GM23338 (cell line): ENCODE data around the gene CRADD. TPM values are rescaled to one million over a fixed set of nuclear protein-coding genes. Genes with fewer than 3 reads are reported as not detected.

Experiments used
- ATAC-seq: fragments of 200-7000 bp; cut with Tn5 transposase; 3 replicates; pipeline ENCODE4 v1.9.1; 2020
- DNase-seq: peaks from one replicate; pipeline ENCODE4 v3.0.0-alpha.2; 2015; ENCODE audit warnings: low spot score
- H2AFZ ChIP-seq: fragments of 200-600 bp; sonication (generic); 2 replicates; pipeline ENCODE4 v1.8.0; 2016; ENCODE audit warnings: antibody characterized with exemption, mild to moderate bottlenecking, moderate library complexity
- H3F3A ChIP-seq: fragments of 200-600 bp; sonication (generic); replicated peaks from 2 replicates; pipeline ENCODE4 v1.8.0; 2017; ENCODE audit warnings: antibody characterized with exemption, mixed run types, low read depth
- H3K27ac ChIP-seq: fragments of 200-600 bp; sonication (generic); 2 replicates; pipeline ENCODE4 v1.6.1; 2016; ENCODE audit warnings: low read depth
- H3K27me3 ChIP-seq: fragments of 200-600 bp; sonication (generic); 2 replicates; pipeline ENCODE4 v1.8.0; 2016; ENCODE audit warnings: mild to moderate bottlenecking, mixed run types, moderate library complexity; ENCODE audit not compliant: insufficient read depth
- H3K36me3 ChIP-seq: fragments of 200-600 bp; sonication (generic); 2 replicates; pipeline ENCODE4 v1.8.0; 2016; ENCODE audit warnings: mild to moderate bottlenecking; ENCODE audit not compliant: insufficient read depth
- H3K4me1 ChIP-seq: fragments of 200-600 bp; sonication (generic); 2 replicates; pipeline ENCODE4 v1.8.0; 2016; ENCODE audit warnings: mild to moderate bottlenecking, moderate library complexity; ENCODE audit not compliant: insufficient read depth
- H3K4me2 ChIP-seq: fragments of 200-600 bp; sonication (generic); 2 replicates; pipeline ENCODE4 v1.7.1; 2017; ENCODE audit warnings: mixed run types
- H3K4me3 ChIP-seq: fragments of 200-600 bp; sonication (generic); 2 replicates; pipeline ENCODE4 v1.6.1; 2016; ENCODE audit warnings: mixed run types
- H3K79me2 ChIP-seq: fragments of 200-600 bp; sonication (generic); replicated peaks from 2 replicates; pipeline ENCODE4 v1.8.0; 2017; ENCODE audit warnings: mild to moderate bottlenecking; ENCODE audit not compliant: insufficient read depth
- H3K9me2 ChIP-seq: fragments of 200-600 bp; sonication (generic); 2 replicates; pipeline ENCODE4 v1.8.0; 2017; ENCODE audit not compliant: insufficient read depth
- H4K20me1 ChIP-seq: fragments of 200-600 bp; sonication (generic); replicated peaks from 2 replicates; pipeline ENCODE4 v1.8.0; 2017; ENCODE audit warnings: mild to moderate bottlenecking; ENCODE audit not compliant: insufficient read depth
- H3K27ac Mint-ChIP-seq: 2 replicates; pipeline ENCODE4 v1.8.0; 2020; ENCODE audit warnings: inconsistent platforms, mild to moderate bottlenecking, moderate library complexity, mixed read lengths
- H3K27me3 Mint-ChIP-seq: 3 replicates; pipeline ENCODE4 v1.8.0; 2022; ENCODE audit warnings: low read depth, mild to moderate bottlenecking, moderate library complexity, mixed read lengths, inconsistent platforms; ENCODE audit not compliant: insufficient read depth, poor library complexity
- H3K36me3 Mint-ChIP-seq: 3 replicates; pipeline ENCODE4 v1.8.0; 2021; ENCODE audit warnings: low read depth, mild to moderate bottlenecking, inconsistent platforms, moderate library complexity, mixed read lengths
- H3K4me1 Mint-ChIP-seq: 3 replicates; pipeline ENCODE4 v1.8.0; 2020; ENCODE audit warnings: mild to moderate bottlenecking, inconsistent platforms, mixed read lengths
- H3K4me3 Mint-ChIP-seq: 3 replicates; pipeline ENCODE4 v1.8.0; 2021; ENCODE audit warnings: moderate library complexity, mild to moderate bottlenecking, inconsistent platforms, mixed read lengths
- H3K9me3 Mint-ChIP-seq: 3 replicates; pipeline ENCODE4 v1.8.0; 2020; ENCODE audit warnings: moderate library complexity, mild to moderate bottlenecking, inconsistent platforms, mixed read lengths
- CREB1 ChIP-seq: fragments of 250-450 bp; sonication (Bioruptor Pico); IDR thresholded peaks from 2 replicates; pipeline ENCODE4 v1.5.0; 2020; ENCODE audit warnings: low read depth, mild to moderate bottlenecking, moderate library complexity
- CTCF ChIP-seq, 2 experiments: fragments of 200-600 bp in 1 of 2; sonication (generic) in 1 of 2; conservative IDR thresholded peaks; 2 replicates each; pipeline versions ENCODE4 v1.5.1 to v1.6.1; 2016 to 2017; ENCODE audit warnings: antibody characterized with exemption in 2 of 2, low read depth in 2 of 2, mild to moderate bottlenecking in 2 of 2, moderate library complexity in 1 of 2
- ETS1 ChIP-seq: IDR thresholded peaks from 2 replicates; pipeline ENCODE4 v1.6.1; 2016; ENCODE audit warnings: antibody characterized with exemption
- EZH2 ChIP-seq: fragments of 200-600 bp; sonication (generic); IDR thresholded peaks from one replicate; pipeline ENCODE4 v1.8.0; 2017; ENCODE audit warnings: antibody characterized with exemption, mild to moderate bottlenecking, low read depth; ENCODE audit not compliant: unreplicated experiment
- JUNB ChIP-seq: IDR thresholded peaks from one replicate; pipeline ENCODE4 v1.6.1; 2016; ENCODE audit warnings: antibody characterized with exemption; ENCODE audit not compliant: unreplicated experiment
- NANOG ChIP-seq: IDR thresholded peaks from 2 replicates; pipeline ENCODE4 v1.6.1; 2016; ENCODE audit warnings: antibody characterized with exemption, borderline replicate concordance
- REST ChIP-seq: IDR thresholded peaks from one replicate; pipeline ENCODE4 v1.6.1; 2018; ENCODE audit warnings: antibody characterized with exemption; ENCODE audit not compliant: unreplicated experiment
- STAT1 ChIP-seq: IDR thresholded peaks from one replicate; pipeline ENCODE4 v1.6.1; 2016; ENCODE audit warnings: antibody characterized with exemption; ENCODE audit not compliant: unreplicated experiment
- ZNF114 ChIP-seq: fragments of 250-450 bp; sonication (Bioruptor Pico); IDR thresholded peaks from 2 replicates; pipeline ENCODE4 v1.5.0; 2020; ENCODE audit warnings: mild to moderate bottlenecking, moderate library complexity
- ZNF331 ChIP-seq: fragments of 250-450 bp; sonication (Bioruptor Pico); IDR thresholded peaks from 2 replicates; pipeline ENCODE4 v1.5.0; 2020; ENCODE audit warnings: low read depth, mild to moderate bottlenecking, moderate library complexity
- ZNF462 ChIP-seq: fragments of 250-450 bp; sonication (Bioruptor Pico); IDR thresholded peaks from 2 replicates; pipeline ENCODE4 v1.5.0; 2020; ENCODE audit warnings: mild to moderate bottlenecking, moderate library complexity
- polyA plus RNA-seq: library from polyadenylated mRNA; unstranded; fragments of >200 nt; fragmentation: Nextera tagmentation; extraction: Ambion mirVana; gene quantifications from 2 replicates; pipeline ENCODE4 v1.2.1, GENCODE V29; 2016
- total RNA-seq: library from RNA; depleted of rRNA; stranded (reverse); fragments of >200 nt; shearing (Covaris generic); gene quantifications from 2 replicates; pipeline ENCODE4 v1.2.3, GENCODE V29; 2014

Gene CRADD
- total and polyA plus RNA-seq, 2 experiments from 2014 or later = 6.3 to 27.9 TPM

GRCh38 chr12:93689076-93689834 is 12.1 kb downstream of the CRADD start:
- no peaks in the 10 kb centered on the region for H3K79me2 ChIP-seq
- no peak overlapping the region for H3K4me3 Mint-ChIP-seq
- no peaks in the 10 kb centered on the region for H3K9me3 Mint-ChIP-seq
- TF ChIP-seq JUNB = no peak
- TF ChIP-seq CREB1 (CRISPR knock-in tag) = no peak
- TF ChIP-seq ETS1 = no peak
- TF ChIP-seq NANOG = no peak
- no peak for TF ChIP-seq ZNF114 (CRISPR knock-in tag)
- no peak for TF ChIP-seq ZNF331 (CRISPR knock-in tag)
- TF ChIP-seq CTCF (conservative IDR thresholded peaks at IDR 0.05; ENCODE audit: low read depth in 2 of 2) = no peak
- no peak for TF ChIP-seq REST
- TF ChIP-seq STAT1 = no peak
- TF ChIP-seq EZH2 = no peak
- TF ChIP-seq ZNF462 (CRISPR knock-in tag) = no peak
- H3K27ac Mint-ChIP-seq = no peak overlapping the region; the same call in 1 of the 2 replicates
- H3K4me1 ChIP-seq = peaks cover 11% of the 10 kb centered on the region; the same call in 1 of the 2 replicates
- no peaks in the 10 kb centered on the region for H3K9me2 ChIP-seq
- H3K36me3 Mint-ChIP-seq = no peaks in the 10 kb centered on the region
- H3K4me2 ChIP-seq = no peak overlapping the region
- no peak for DNase-seq
- H4K20me1 ChIP-seq = no peaks in the 10 kb centered on the region
- H3K27me3 ChIP-seq = no peaks in the 10 kb centered on the region
- H3K27me3 Mint-ChIP-seq = peaks cover 4% of the 10 kb centered on the region
- peaks cover 27% of the 10 kb centered on the region for H3K4me1 Mint-ChIP-seq
- H3K27ac ChIP-seq = no peak overlapping the region
- H3K4me3 ChIP-seq = no peak overlapping the region
- H3K36me3 ChIP-seq = no peaks in the 10 kb centered on the region
- no peak for ATAC-seq
- H3F3A ChIP-seq = no peaks in the 10 kb centered on the region
- 0 out of 2 replicates have a peak overlapping the region, but pooled peaks have one; percentile 35 for H2AFZ ChIP-seq
